NOMO-1 treated with DMSO at 0.1 percent for 48 hours (cell line): ENCODE results near the gene FARP1.
"Not testable (repeated sequence)": the region's sequence is repeated elsewhere in the genome, so short reads cannot be mapped to it uniquely, and the experiment has no call there.

Experiments
- DNase-seq: peaks from one replicate; lab custom pipeline; 2025; ENCODE audit not compliant: unreplicated experiment; lab: John Stamatoyannopoulos, UW

FARP1 gene

DNA sequence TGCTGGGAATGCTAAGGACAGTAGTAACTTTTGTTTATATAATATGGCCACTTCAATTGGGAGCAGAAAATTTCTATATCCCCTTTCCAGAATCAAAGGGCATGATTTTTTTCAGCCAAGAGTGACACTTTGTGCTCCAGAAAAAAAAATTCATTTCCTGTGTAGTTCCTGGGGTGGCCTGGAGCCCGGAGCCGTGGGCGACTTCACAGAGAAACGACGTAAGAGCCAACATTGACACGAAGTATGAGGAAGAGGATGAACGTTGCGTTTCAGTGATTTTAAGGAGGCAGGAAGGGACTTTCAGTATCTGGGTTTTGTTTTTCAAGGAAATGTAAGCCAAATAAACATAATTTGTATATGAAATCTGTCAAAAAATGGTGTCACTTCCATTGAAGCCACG lies 246.4 kb downstream of the FARP1 start:
- DNase-seq: no peak

DNA sequence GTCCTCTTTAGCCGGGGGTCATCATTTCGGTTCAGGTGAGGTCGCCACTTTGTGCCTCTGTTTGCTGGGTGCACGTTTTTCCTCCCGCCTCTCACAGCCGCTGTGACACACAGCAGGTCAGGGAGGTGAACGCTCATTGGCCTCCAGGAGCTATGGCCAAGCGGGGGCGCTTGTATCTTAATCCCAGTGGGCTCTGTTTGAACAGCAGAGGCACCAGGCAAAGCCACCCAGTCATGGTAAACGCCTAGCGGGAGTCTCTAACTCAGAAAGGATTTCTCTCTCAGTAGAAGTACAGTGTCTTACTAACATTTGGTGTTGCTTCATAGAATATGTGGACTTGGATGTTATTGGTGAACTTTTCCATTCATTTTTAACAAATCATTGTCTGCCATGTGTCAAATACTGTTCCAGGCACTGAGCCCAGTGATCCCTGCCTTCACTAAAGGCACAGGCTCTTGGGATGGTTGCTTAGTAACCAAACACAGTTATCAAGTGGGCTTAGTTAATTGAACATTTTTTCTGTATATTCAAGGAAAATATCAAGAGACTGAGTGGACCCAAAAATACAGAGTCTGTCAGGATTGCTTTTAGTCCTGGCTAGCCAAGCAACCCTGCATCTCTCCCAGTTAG lies 247.3 kb downstream of the FARP1 start:
- no peak for DNase-seq

DNA sequence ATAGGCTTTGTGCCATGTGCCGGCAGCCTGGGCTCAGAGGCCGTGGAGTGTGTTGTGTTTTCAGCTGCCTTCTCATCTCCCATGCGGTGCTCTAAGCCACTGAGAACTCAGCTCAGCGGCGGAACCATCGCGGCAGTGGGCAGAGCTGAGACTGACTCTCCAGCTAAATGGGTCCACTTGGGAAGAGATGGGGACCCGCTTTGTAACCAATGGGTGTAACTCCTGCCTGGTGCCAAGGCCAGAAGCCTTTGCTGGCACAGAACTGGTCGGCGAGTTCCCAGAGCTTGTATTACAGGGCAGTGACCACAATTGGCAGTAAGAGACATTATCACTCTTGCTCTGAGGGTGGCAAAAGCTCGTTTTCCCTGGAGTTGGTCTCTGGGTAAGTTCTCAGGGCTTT lies 251.0 kb downstream of the FARP1 start:
- DNase-seq: no peak

DNA sequence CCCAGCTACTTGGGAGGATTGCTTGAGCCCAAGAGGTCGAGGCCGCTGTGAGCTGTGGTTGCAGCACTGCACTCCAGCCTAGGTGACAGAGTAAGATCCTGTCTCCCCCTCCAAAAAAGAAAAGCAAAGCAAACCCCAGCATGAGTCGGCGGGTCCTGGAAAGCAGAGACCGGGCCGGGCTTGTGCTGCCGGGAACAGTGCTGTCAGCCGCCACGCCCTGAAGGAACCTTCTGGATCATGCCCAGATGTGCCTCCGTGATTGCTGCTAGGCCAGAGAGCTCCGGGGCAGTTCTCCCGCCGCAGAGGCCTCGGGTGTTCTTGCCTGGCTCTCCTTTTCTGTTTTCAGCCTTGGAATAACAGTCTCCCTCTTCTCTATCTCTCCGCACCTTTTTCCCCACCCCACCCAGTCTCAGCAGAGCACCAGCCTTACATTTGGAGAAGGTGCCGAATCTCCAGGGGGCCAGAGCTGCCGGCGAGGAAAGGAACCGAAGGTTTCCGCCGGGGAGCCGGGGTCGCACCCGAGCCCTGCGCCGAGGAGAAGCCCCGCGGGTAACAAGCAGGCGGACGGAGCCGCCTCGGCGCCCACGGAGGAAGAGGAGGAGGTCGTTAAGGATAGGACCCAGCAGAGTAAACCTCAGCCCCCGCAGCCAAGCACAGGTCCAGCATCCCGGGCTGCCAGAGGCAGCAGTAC lies 252.1 kb downstream of the FARP1 start:
- DNase-seq: no peak

DNA sequence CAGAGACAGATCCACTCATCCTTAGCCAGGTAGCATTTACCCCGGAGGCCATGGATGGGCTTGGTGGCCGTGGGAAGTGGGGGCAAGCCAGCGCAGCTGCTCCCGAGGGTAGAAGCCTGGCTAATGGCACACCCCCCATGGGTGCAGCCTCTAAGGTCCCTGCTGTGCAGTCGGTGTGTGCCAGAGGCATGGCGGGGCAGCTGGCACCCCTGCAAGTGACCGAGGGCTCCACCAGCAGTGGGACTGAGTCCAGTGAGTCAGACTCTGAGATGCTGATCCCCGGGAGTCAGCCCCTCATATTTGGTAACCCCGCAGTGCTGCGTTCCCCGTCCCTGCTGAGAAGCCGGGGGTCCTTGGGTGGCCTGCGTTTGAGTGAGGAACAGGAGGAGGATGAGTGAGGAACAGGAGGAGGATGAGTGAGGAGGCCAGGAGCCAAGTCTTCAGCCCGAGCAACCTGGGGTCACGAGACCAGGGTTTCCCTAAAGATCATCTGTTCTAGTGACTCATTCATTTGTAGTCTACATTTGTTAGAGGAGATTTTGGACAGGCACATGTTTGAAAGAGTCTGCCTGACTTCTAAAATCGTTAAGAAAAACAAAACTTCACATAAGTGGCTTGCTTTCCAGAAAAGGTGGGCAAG lies 253.3 kb downstream of the FARP1 start:
- no peak for DNase-seq

DNA sequence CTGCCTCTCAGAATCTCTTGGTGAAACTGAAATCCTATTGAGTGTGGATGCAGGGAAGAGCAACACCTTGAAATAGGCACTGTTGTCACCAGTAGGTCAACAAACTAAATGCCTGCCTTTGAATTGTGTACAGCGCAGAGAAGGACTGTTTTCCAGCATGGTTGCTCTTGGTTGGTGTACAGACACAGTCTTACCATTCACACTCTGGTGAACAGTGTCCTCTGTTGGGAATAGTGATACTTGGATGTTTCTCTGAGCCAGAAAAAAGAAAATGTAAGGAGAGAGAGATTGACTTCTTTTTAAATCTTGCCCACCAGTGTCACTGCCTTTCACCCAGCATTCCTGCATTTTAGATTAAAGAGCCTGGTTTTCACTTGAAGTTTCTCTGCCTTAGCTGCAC lies 254.3 kb downstream of the FARP1 start:
- no peak for DNase-seq

DNA sequence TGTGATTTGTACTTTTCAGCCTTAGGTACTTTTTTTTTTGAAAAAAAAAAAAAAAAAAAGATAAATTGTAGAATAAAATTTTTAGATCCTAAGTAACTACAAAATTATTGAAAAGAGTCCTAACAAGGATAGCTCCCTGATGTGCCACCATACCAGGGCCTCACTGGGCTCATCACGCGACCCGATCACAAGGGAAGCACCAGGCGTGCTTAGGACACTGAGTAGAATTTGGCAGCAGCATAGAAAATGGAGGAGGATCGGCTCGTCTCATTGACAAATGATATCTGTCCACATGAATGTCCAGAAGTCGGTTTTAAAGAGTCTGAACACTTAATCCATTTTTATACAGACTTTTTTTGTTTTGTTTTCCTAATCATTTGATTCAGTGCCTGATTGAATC lies 255.0 kb downstream of the FARP1 start:
- DNase-seq: no peak

DNA sequence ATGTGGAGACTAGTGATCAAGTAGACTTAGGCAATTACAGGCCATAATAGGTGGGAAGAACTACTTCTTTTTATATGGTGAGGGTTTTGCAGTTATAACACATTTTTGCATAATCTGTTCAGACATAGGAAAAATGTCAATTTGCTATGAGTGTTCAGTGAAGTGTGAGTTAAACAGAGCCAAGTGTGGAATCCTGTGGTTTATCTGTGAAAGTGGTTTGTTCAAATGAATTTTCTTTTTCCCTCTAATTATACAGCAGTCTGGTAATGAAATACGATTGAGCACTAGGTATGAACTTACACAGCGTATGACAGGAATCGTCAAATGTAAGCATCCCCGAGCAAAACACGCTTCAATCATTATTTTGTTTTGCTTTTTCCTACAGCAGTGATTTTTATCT lies 255.7 kb downstream of the FARP1 start:
- no peak for DNase-seq

DNA sequence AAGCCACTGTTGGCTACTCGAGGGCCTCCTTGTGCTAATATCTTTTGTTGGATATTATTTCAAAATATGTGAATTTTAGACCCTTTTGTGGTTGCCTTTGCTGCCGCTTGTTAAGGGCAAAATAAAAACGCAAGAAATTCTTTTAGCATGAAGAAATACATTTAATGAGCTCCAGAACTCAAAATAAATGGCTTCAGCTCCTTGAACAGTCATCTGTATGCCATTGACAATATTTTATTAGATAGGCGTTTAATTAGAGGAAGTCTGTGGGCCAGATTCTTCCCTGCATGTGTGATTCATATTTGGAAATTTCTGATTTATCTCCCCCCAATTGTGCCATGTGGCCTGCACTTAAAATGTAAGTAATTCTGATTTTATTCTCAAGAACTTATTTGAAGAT lies 256.9 kb downstream of the FARP1 start:
- DNase-seq: no peak

DNA sequence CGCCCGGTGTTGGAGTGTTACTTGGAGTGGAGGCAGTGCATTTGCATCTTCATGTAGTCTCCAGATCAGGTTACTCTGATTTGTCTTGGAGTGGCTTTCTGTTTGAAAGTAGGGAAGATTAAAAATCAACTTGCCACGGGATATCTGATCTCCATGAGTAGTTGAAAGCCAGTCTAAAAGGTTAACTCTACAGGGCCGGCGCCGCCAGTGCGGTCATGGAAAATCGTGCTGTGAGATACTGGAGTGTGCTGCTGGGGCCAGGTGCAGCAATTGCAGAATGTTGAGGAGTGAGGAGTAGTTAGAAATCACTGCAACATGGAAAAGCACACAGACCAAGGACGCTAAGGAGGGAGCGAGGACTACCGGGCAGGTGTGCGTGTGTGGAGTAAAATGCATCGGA lies 259.0 kb downstream of the FARP1 start:
- no peak for DNase-seq

DNA sequence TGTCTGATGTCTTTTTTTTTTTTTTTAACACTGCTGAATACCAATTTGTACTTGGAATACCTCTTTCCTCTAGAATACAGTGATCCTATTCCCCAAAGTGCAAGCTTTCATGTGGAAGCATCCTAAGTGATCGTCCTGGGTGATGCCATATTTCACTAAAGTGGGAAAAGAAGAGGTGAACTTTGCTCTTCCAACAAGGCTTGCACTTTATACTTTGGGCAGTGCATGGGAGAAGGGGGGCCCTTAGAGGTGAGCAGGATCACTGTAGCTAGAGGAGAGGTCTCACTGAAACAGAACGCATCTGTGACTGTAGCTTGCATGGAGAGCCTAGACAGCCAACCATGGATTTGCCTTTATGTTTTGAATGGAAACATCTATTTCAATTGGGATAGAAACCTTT lies 260.2 kb downstream of the FARP1 start:
- no peak for DNase-seq

DNA sequence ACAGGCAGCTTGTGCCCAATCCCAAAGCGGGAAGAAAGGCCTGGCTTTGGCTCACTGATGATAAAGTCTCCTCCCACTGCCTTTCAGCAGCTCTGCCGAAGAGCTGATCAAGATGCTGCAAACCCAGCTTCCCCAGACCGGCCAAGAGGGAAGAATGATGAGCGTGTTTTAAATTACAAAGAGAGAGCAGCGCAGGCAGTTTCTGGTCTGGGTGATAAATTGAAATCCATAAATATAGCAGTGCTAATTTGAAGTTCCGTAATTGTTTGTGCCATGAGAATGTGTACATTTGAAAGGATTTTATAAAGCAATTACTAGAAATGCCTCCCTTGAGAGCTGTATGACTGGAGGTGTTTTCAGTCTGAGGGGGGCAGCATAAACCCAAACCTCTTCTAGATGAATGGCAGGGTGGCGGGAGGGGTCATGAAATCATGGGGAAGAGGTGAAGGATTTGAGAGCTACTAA lies 262.2 kb downstream of the FARP1 start:
- DNase-seq: no peak

DNA sequence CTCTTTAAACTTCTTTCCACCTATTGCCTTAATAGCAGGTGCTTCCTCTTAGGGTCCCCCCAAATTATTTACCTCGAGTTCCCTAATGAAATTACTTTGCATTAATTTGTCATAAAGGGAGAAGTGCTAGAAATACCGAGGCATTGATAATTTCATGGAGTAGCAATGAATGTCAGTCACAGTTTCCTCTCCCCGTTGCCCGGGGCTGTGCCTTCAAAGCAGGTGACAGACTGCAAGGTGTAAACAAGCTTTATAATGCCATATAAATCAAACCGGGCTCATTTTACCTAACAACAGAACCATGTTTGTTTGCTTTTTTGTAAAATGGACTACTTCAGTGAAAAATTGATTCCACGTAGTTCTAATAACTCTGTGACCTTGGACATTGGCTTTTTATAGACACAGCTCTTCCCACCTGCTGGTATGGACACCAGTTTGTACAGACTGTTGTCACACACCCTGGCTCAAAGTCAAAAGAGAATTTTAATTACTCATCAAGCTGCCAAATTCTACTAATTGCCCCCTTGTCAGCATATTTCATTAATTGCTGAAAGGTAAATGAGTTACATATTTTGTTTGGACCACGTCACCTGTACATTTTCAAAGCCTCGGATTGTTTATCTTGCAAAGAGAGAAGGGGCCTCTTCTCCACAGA lies 262.9 kb downstream of the FARP1 start:
- no peak for DNase-seq

DNA sequence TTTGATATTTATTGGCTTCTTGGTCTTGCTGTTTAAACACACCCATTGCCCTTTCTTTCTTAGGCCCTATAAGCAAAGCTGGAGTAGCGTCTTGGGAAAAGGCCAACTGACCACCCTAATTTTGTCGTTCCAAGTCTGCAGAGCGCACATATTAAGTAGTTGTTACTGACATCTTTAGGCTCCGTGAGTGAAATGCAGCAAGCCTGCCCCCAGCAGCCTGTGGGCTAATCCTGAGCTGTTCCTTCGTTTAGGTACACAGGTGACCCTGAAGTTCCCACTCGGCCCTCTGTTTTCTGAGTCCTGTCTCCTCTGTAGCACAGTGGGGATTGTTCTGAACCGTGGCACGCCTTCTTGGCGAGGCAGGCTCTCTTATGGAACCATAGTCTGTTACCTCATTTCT lies 263.5 kb downstream of the FARP1 start:
- no peak for DNase-seq

DNA sequence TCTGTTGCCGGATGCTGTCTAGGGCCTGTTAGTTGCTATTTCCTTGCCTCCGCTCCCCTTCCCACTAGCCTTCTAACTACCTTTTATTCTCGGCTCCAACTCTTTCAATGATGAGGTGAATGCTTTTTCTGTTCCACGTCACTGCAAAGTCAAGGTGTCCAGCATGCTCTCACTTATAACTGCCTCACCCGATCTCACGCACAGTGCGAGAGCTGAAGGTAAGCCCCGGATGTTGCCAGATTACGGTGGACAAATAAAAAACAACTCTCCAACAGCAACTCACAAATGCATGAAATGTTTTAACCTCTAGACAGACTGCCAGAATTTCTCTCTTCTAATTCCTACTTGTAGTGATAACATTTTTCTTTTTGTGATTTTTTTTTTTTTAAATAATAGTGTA lies 264.1 kb downstream of the FARP1 start:
- no peak for DNase-seq

DNA sequence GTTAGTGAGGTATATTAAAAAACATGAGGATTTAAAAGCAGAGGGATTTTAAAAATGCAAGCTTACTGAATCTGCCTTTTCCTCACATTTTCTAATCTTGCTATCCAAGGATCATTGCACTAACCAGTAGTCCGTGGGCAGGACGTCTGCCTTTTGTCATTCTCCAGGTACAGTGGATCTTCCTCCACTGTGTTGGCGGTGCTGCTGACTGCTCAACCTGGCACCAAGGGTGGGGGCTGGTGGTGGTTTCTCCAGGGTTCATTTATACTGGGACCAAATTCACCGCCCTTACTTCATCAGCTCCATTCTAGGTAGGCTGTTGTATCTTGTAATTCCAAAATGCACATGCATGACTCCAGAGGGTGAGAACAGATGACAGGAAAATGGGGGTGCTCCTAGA lies 264.7 kb downstream of the FARP1 start:
- DNase-seq: no peak

DNA sequence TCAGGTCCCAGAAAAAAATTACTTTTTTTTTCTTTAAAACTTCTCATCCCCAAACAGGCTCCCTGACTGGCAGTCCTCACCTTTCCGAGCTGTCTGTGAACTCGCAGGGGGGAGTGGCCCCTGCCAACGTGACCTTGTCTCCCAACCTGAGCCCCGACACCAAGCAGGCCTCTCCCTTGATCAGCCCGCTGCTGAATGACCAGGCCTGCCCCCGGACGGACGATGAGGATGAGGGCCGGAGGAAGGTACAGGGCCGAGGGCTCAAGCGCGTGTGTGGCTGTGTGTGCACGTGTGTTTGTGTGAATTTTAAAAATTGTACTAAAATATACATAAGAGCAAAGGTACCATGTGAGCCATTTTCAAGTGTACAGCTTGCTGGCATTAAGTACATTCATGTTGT lies 266.4 kb downstream of the FARP1 start:
- DNase-seq: no peak

DNA sequence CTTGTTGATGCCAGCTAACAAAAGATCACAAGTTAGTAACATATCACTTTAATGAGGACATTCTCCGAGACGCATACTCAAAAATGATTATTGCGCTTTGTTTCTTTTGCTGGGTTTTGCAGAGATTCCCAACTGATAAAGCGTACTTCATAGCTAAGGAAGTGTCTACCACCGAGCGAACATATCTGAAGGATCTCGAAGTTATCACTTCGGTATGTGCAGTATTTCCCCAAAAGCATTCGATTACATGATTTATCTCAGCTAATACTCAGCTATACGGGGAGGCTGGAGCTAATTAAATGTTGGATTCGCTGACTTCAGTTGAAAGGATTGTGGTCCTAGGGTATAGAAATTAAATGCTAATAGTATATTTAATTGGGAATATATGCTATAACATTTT lies 267.7 kb downstream of the FARP1 start:
- DNase-seq: no peak

DNA sequence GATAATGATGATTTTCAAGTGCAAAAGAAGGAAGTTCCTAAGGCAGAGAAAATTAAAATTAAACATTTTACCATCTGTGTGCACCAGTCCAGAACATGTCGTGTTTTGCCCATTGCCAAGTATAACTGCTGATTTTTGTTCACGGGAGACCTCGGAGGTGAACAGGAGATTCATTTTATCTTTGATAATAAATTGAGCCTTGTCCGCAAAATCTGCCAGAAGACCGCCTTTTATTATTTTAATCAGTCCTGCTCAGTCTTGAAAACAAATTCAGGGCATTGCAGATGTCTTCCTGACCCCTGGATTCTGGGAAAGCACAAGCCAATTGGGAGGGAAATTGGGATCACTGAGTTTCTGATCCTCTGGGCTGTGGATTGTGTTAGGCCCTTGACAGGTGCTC lies 268.1 kb downstream of the FARP1 start:
- DNase-seq: no peak

DNA sequence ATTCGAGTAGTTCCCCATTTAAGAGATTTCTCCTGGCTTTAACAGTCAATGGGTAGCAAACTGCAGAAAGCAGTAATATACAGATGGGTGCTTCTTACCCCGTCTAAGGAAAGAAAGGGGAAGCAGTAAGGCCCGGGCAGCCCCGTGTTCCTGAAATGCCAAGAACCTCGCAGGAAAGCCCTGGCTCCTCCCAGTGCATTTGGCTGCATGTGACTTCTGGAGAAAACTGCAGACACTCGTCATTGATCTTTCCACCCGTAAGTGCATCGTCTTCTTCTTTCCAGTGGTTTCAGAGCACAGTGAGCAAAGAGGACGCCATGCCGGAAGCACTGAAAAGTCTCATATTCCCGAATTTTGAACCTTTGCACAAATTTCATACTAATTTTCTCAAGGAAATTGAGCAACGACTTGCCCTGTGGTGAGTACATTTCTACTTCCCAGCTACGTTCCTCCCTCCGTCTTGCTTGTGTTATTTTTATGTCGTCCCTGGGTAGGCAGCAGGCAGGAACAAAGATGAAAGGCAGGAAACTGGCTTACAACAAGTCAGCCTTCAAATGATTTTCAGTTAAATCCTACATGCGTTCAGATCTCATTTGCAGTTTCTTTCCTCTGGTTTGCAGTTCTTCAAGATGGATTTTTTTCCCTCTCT lies 268.8 kb downstream of the FARP1 start:
- peak; percentile 38 for DNase-seq

DNA sequence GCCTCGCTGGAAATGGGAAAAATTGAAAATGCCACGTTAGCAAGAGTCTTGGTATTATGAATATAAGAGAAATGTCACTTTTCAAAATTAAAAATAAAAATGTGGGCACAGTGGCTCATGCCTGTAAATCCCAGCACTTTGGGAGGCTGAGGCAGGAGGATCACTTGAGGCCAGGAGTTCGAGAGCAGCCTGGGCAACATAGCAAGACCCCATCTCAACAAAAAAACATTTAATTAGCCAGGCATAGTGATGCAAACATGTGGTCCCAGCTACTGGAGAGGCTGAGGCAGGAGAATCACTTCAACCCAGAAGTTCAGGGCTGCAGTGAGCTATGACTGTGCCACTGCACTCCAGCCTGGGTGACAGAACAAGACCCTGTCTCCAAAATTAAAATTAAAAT lies 270.4 kb downstream of the FARP1 start:
- DNase-seq: not testable (repeated sequence)

DNA sequence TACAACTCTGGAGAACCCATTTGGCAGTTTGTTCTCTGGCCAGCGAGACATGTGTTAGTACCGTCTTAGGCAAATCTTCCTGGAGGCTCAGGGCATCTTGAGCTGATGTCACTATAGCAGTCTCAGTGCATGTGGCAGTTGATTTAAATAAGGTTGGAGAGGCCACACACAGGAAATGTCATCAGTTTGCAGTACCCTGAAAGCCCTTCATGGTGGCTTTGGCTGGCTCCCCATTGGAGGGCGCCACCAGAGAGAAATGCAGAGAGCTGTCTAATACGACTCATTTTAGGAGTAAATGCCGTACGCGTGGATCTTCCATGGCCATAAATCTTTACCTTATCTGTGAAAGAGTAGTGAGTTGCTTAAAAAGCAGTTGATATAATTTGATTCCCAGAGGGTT lies 270.9 kb downstream of the FARP1 start:
- DNase-seq: no peak
